Esophagus (tissue), 2 donors: ENCODE data around the gene CEL. TPM values are rescaled to one million over a fixed set of nuclear protein-coding genes. Genes with fewer than 3 reads are reported as not detected.

Experiments
- H3K27ac ChIP-seq, 2 donors: one replicate each; pipeline ENCODE4 v1.5.1; 2013; ENCODE audit warnings: low read depth in 2 of 2, mild to moderate bottlenecking in 2 of 2, inconsistent platforms in 1 of 2, low read length in 1 of 2, moderate library complexity in 1 of 2
- H3K27me3 ChIP-seq, 2 donors: one replicate each; pipeline ENCODE4 v1.6.1; 2013; ENCODE audit warnings: low read length in 2 of 2, control low read depth in 1 of 2, mild to moderate bottlenecking in 1 of 2; ENCODE audit not compliant: insufficient read depth in 2 of 2, control insufficient read depth in 1 of 2
- H3K36me3 ChIP-seq, 2 donors: one replicate each; pipeline ENCODE4 v1.6.1; 2013; ENCODE audit warnings: low read length in 1 of 2; ENCODE audit not compliant: control insufficient read depth in 2 of 2, insufficient read depth in 2 of 2
- H3K4me1 ChIP-seq, 2 donors: one replicate each; pipeline ENCODE4 v1.6.1; 2013; ENCODE audit warnings: low read length in 1 of 2; ENCODE audit not compliant: control insufficient read depth in 2 of 2, insufficient read depth in 2 of 2
- H3K4me3 ChIP-seq, 2 donors: one replicate each; pipeline ENCODE4 v1.5.1; 2013; ENCODE audit warnings: low read length in 2 of 2, mild to moderate bottlenecking in 2 of 2, low read depth in 1 of 2, moderate library complexity in 1 of 2
- H3K9me3 ChIP-seq, 2 donors: one replicate each; pipeline ENCODE4 v1.6.1; 2013; ENCODE audit warnings: mild to moderate bottlenecking in 2 of 2, low read depth in 1 of 2, low read length in 1 of 2, moderate library complexity in 1 of 2; ENCODE audit not compliant: control insufficient read depth in 2 of 2, insufficient read depth in 1 of 2
- WGBS, 2 donors: extraction: QIAGEN DNeasy Blood & Tissue Kit; methylation state at CpG; one replicate each; pipeline ENCODE4 v1.1.7; 2013; 5-methylcytosine and 5-hydroxymethylcytosine counted together
- polyA plus RNA-seq, 2 donors: library from polyadenylated mRNA; stranded (reverse); fragments of 200-250 nt; gene quantifications; one replicate each; pipeline ENCODE4 v1.2.3, GENCODE V29; 2013
- donor health status: healthy with polysubstance abuse.
- donor health status: Bipolar disorder and iron deficiency.

The CEL gene
- polyA plus RNA-seq, 2 donors: 2.1 to 3.3 TPM

GRCh38 chr9:133044661-133045060 is 17.1 kb upstream of the CEL start:
- H3K36me3 ChIP-seq: peaks cover 11 to 41% of the 10 kb centered on the region in 2 donors
- no peaks in the 10 kb centered on the region for H3K4me1 ChIP-seq
- no peak overlapping the region for H3K27ac ChIP-seq
- WGBS, 2 donors: 87 to 89% methylated on average over 11 of the region's 11 CpGs
- H3K9me3 ChIP-seq: no peaks in the 10 kb centered on the region
- no peaks in the 10 kb centered on the region for H3K27me3 ChIP-seq
- no peak overlapping the region for H3K4me3 ChIP-seq

- no peaks in the 10 kb centered on the region for H3K27me3 ChIP-seq
- no peak overlapping the region for H3K4me3 ChIP-seq
- peaks cover 16 to 41% of the 10 kb centered on the region in 2 donors for H3K36me3 ChIP-seq
- no peak overlapping the region for H3K27ac ChIP-seq
- H3K4me1 ChIP-seq: no peaks in the 10 kb centered on the region
- H3K9me3 ChIP-seq: no peaks in the 10 kb centered on the region
- WGBS, 2 donors: 94 to 95% methylated on average over 15 of the region's 15 CpGs
Observed at GRCh38 chr9:133045132-133045531, 16.6 kb upstream of the CEL start.

- peaks cover 16 to 48% of the 10 kb centered on the region in 2 donors for H3K36me3 ChIP-seq
- no peaks in the 10 kb centered on the region for H3K9me3 ChIP-seq
- H3K4me3 ChIP-seq: no peak overlapping the region
- no peaks in the 10 kb centered on the region for H3K4me1 ChIP-seq
- no peak overlapping the region for H3K27ac ChIP-seq
- H3K27me3 ChIP-seq: no peaks in the 10 kb centered on the region
- 92 to 95% methylated on average over 9 of the region's 9 CpGs for WGBS, 2 donors
Observed at GRCh38 chr9:133046196-133046899, 15.4 kb upstream of the CEL start.

- Histone ChIP-seq H3K4me3 (no peak overlapping the region), H3K4me1 (no peaks in the 10 kb centered on the region), H3K27ac (no peak overlapping the region), H3K9me3 (no peaks in the 10 kb centered on the region), H3K27me3 (no peaks in the 10 kb centered on the region), H3K36me3 (peaks cover 16 to 52% of the 10 kb centered on the region in 2 donors)
- WGBS, 2 donors: 84 to 94% methylated on average over 7 of the region's 7 CpGs
Observed at GRCh38 chr9:133046900-133047295, 14.9 kb upstream of the CEL start.

- Histone ChIP-seq H3K4me1 (no peaks in the 10 kb centered on the region), H3K27me3 (no peaks in the 10 kb centered on the region), H3K9me3 (no peaks in the 10 kb centered on the region), H3K27ac (no peak overlapping the region), H3K4me3 (no peak overlapping the region), H3K36me3 (peaks cover 10 to 49% of the 10 kb centered on the region in 2 donors)
- 44 to 45% methylated on average over 5 of the region's 5 CpGs for WGBS, 2 donors
Observed at GRCh38 chr9:133048595-133048994, 13.2 kb upstream of the CEL start.

GRCh38 chr9:133049043-133049442 is 12.7 kb upstream of the CEL start:
- no peaks in the 10 kb centered on the region for H3K27me3 ChIP-seq
- H3K27ac ChIP-seq: no peak overlapping the region
- no peaks in the 10 kb centered on the region for H3K4me1 ChIP-seq
- 79 to 85% methylated on average over 13 of the region's 13 CpGs for WGBS, 2 donors
- H3K4me3 ChIP-seq: no peak overlapping the region
- no peaks in the 10 kb centered on the region for H3K9me3 ChIP-seq
- peaks cover 10 to 48% of the 10 kb centered on the region in 2 donors for H3K36me3 ChIP-seq

GRCh38 chr9:133050142-133050541 is 11.6 kb upstream of the CEL start:
- no peak overlapping the region for H3K27ac ChIP-seq
- 60 to 61% methylated on average over 6 of the region's 6 CpGs for WGBS, 2 donors
- no peaks in the 10 kb centered on the region for H3K27me3 ChIP-seq
- H3K4me1 ChIP-seq: no peaks in the 10 kb centered on the region
- no peak overlapping the region for H3K4me3 ChIP-seq
- H3K36me3 ChIP-seq: peaks cover 13 to 50% of the 10 kb centered on the region in 2 donors
- no peaks in the 10 kb centered on the region for H3K9me3 ChIP-seq

- H3K9me3 ChIP-seq: no peaks in the 10 kb centered on the region
- no peak overlapping the region for H3K4me3 ChIP-seq
- H3K27me3 ChIP-seq: no peaks in the 10 kb centered on the region
- peaks cover 0 to 4% of the 10 kb centered on the region in 2 donors for H3K4me1 ChIP-seq
- no peak overlapping the region for H3K27ac ChIP-seq
- H3K36me3 ChIP-seq: peaks cover 13 to 47% of the 10 kb centered on the region in 2 donors
- 74 to 86% methylated on average over 10 of the region's 10 CpGs for WGBS, 2 donors
Observed at GRCh38 chr9:133050781-133051180, 11.0 kb upstream of the CEL start.

GRCh38 chr9:133051281-133051900 is 10.4 kb upstream of the CEL start:
- WGBS, 2 donors: 79 to 93% methylated on average over 20 of the region's 20 CpGs
- peaks cover 0 to 8% of the 10 kb centered on the region in 2 donors for H3K4me1 ChIP-seq
- no peak overlapping the region for H3K4me3 ChIP-seq
- H3K27me3 ChIP-seq: no peaks in the 10 kb centered on the region
- peaks cover 13 to 47% of the 10 kb centered on the region in 2 donors for H3K36me3 ChIP-seq
- H3K9me3 ChIP-seq: no peaks in the 10 kb centered on the region
- no peak overlapping the region for H3K27ac ChIP-seq
